Activated CD4-positive, alpha-beta T cell treated with anti-CD3 and anti-CD28 coated beads, Interleukin-2, amount 50 U/mL, for 4 hours (primary cell): ENCODE data around the gene BAIAP2.

Experiments used
- DNase-seq, 2 experiments: peaks; one replicate each; pipeline ENCODE4 v3.0.0-alpha.2; 2020

Gene BAIAP2

DNA sequence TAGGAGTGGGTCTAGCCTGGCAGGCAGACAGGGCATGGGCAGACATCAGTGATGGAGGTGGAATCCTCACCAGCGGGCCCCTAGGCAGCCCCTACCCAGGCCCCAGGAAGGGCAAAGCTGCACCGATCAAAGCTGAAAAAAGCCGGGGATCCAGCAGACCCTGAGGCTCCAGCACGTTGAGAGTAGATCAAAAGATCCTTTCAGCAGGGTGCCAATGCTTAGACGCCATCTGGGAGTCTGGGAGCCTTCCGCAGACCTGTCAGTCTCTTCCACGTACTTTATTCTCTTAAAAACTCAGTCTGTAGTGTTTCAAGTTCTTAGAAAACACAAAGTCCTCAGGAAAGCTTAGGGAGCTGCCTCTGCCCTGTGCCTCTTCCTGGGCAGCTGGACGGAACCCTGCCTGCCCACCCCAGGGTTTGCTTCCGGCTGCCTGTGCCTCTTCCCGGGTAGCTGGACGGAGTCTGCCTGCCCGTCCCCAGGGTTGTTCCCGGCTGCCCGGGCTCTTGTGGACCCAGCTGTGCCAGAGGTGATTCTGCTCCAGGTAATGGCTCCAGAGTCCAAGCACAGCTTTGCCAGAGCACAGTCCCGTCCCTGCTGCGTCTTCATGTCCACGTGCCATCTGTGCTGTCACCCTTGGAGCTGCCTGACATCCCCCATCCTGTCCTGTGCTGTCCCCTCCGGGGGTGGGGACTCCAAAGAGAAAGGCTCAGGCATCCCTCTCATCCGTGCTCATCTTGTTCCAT is 79.6 kb downstream of the BAIAP2 start:
- no peak for DNase-seq

GRCh38 chr17:81115219-81115618 is 80.3 kb downstream of the BAIAP2 start:
- no peak for DNase-seq

DNA sequence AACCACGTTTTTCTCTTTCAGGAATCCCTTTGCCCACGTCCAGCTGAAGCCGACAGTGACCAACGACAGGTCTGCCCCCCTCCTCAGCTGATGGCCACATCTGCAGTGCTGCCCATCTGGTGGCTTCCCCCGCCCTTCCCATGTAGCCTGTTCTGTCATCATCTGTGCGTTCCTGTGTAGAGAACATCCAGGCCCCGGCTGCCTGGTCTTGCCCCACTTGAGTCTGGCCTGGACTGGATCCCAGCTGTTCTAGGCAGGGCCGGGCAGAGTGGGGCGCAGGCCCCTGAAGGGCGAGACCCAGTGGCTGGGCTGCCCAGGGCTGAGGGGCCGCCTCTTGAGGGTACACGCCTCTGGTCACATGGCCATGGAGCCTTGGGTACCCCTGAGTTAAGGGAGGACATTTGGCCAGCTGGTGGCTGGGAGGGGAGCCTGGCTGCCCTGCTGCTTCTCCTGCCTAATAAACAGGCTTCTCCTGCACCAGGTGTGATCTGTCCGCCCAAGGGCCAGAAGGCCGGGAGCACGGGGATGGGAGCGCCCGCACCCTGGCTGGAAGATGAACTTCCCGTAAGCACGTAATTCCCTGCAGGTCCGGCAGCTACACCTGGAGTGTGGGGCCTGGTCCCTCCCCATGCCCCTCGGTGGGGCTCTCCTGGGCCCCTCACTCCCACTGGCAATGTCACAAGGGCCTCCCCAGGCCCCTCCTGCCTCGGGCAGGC is 81.0 kb downstream of the BAIAP2 start:
- DNase-seq: no peak

- DNase-seq: no peak
Observed at GRCh38 chr17:81116704-81117103, 81.8 kb downstream of the BAIAP2 start.

- no peak for DNase-seq
Observed at GRCh38 chr17:81117672-81118198, 82.8 kb downstream of the BAIAP2 start.

GRCh38 chr17:81118308-81119221 is 83.6 kb downstream of the BAIAP2 start:
- no peak for DNase-seq

DNA sequence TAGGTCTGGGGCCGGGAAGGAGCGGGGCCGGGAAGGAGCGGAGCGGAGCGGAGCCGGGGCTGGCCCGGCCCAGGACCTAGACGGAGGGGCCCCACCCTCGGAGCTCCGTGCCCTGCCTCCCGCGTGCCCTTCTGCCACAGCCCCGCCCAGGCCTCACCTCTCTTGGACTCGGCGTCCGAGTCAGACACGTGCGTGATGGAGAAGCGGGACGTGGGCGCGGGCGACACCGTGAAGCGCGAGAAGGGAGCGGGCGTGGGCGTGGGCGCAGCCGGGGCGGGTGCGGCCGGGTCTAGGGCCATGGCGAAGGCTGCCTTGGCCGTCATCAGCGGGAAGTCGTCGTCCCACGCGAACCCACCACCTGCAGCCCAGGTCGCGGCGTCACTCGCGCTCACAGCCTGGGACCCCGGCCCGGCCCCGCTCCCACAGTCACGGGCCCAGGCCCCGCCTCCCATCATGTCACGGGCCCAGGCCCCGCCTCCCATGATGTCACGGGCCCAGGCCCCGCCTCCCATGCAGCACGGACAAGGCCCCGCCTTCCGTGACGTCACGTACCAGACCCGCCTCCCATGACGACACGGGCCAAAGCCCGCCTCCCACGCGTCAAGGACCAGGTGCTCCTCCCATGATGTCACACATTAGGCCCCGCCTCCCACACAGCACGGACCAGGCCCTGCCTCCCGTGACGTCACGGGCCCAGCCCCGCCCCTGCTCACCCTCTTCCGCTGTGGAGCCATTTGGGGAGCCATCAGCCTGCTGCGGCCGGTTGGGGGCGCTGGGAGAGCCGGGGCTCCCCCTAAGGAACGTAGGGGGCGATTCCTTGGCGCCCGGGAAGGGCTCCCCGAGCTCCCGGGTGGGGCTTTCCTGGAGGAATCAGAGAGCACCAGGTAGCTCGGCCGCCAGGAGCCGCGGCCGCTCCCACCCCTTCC is 84.5 kb downstream of the BAIAP2 start:
- DNase-seq: peak; percentile 75 to 81

DNA sequence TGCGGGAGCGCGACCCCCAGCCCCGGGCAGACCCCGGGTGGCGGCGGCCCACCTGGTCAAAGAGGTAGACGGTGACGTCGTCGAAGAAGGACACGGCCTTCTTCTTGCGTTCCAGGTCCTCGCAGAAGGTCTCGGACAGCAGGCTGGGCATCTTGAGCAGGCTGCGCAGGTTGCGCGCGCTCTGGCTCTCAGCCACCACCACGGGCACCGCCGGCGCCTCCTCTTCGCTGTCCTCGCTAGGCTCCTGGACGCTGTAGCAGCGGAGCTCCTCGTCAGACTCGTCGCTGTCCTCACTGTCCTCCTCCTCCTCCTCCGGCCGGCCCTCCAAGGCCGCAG is 85.2 kb downstream of the BAIAP2 start:
- DNase-seq: no peak

DNA sequence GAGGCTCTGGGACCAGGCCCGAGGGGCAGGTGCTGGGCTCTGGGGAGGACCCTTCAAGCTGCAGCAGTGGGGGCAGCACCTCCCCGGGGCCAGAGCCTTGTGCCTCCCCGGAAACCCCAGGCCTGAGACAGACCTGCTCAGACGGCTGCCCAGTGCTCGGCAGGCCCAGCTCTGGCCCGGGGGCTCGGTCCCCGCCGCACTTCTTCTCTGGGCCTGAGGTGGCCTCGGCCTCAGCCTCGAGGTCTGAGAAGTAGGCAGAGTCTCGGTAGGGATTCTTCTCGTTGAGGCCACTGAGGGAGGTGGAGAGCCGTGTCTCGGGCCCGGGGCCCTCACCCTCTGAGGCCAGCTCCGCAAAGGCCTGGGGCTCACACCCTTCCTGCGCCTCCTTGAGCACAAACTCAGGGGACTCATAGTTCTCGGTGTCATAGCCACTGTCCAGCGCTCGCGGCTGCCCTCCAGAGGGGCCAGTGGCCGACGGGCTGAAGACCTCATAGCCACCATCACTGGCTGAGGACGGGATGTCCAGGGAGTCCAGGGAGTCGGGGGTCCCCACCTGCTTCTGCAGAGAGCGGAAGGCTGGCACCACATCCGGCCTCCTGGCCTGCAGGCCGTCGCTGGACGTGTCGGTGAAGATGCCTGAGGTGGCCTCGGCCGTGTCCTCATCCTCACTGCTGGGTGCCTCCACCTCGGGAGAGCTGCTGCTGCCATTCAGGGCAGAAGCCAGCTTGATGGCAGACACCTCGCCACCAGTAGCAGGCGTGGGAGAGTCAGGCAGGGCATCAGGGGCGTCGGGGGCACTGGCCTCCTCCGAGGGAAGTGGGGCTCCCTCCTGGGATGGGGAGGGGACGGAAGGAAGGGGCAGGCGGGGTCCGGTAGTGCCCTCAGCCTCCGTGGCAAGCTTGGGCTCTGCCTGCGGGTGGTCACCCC is 86.0 kb downstream of the BAIAP2 start:
- DNase-seq: no peak

GRCh38 chr17:81121841-81122733 is 87.1 kb downstream of the BAIAP2 start:
- DNase-seq: no peak

DNA sequence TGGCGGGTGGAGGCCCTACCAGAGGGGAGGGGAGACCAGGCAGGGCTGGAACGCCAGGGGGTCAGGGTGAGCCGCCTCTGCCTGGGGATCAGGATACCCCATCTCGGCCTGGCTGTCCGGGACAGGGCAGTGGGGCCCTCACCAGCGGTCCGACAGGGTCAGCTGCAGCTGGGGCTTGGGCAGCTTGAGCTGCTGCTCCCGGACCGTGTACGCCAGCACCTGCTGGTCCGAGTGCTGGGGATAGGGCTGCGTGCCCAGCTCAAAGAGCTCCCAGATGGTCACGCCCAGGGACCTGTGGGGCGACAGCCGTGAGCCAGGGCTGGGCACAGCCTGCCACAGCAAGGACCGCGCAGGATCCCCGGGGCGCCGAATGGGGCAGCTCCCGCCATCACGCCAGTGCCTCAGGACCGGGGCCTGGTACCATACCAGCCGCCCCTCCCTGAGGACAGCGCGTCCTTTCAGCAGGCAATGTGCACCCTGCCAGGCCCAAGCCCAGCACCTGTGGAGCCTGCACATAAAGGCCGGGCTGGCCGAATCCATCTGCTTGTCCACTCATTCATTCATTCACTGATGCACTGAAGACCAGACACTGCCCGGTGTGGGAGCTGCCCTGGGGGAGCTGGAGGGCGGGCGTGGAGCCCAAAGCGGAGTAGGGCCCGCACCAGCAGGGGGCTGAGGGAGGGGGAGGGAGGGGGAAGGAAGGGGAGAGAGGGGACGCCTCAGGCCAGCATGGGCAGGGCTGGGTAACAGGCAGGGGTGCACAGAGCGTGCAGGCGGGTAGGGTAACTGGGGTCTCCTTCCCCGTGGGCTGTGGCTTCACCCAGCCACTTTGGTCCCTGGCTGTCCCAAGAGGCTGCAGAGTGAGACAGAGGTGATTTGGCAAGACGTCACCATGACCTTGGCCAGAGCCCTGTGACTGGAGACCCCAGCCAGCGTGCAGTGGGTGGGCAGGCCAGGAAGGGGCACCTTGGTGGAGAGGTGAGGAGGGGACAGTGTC is 88.4 kb downstream of the BAIAP2 start:
- DNase-seq: no peak

GRCh38 chr17:81124377-81124776 is 89.4 kb downstream of the BAIAP2 start:
- no peak for DNase-seq

- DNase-seq: no peak
Observed at GRCh38 chr17:81125573-81126081, 90.7 kb downstream of the BAIAP2 start.

GRCh38 chr17:81126281-81127132 is 91.6 kb downstream of the BAIAP2 start:
- no peak for DNase-seq

GRCh38 chr17:81127133-81127455 is 92.1 kb downstream of the BAIAP2 start:
- DNase-seq: no peak

DNA sequence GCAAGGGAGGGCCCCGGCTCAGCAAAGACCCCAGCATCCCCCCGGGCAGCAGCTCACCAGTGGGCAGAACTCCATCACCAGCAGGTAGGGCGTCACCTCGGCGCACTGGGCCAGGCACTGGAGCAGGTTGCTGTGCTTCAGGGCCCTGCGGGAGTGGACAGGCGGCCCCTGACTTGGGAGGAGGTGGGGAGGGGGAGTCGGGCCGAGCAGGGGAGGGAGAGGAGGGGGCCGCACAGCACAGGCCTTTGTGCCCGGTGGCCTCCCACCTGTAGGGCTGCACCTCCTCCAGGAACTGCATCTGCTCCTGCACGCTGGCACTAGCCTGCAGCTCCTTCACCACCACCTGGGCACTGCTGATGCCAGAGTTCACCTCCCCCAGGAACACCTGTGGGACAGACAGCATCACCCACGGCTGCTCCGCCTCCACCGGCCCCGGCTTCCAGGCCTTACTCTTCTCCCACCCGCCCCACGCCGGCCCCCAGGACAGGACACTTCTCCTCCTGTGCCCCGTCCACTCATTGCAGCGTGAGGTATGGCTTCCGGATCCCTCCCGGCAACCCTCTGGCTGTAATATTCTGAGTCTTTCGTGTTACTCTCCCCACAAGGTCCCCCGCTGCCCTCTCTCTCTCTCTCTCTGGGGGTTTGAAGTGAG is 92.7 kb downstream of the BAIAP2 start:
- DNase-seq: no peak

DNA sequence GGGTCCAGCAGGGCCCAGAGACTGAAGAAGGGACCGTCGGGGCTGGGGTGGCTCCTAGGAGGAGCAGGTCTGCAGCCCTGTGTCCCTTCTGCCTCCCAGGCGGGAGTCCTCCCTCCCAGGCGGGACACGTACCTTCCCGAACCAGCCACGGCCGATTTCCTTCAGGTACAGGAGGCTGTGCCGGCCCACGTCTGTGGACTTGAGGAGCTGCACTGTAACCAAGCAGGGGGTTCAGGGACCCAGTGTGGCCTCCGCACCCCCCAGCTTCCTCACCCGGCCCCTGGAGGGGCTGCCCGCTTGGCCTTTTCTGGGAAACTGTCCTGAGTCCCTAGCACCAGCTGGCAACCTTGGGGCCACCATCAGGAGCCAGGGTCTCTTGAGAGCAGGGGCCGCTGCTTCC is 93.4 kb downstream of the BAIAP2 start:
- DNase-seq: no peak
